CD4-positive, alpha-beta T cell treated with Interleukin-4 for 4 hours (primary cell): ENCODE results near the gene GFOD2.
"Not testable (repeated sequence)": the region's sequence is repeated elsewhere in the genome, so short reads cannot be mapped to it uniquely, and the experiment has no call there.

Source experiments
- DNase-seq: peaks from one replicate; pipeline ENCODE4 v3.0.0-alpha.2; 2020

Gene GFOD2

DNA sequence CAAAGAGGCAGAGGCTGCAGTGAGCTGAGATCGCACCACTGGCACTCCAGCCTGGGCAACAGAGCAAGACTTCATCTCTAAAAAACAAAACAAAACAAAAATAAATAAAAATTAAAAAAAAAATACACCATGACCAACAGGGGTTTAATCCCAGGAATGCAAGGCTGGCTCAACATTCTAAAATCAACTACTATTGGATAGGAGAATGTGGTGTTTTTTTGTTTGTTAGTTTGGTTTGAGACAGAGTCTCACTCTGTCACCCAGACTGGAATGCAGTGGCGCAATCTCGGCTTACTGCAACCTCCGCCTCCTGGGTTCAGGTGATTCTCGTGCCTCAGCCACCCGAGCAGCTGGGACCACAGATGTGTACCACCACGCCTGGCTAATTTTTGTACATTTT is 19.9 kb downstream of the GFOD2 start:
- DNase-seq: no peak

DNA sequence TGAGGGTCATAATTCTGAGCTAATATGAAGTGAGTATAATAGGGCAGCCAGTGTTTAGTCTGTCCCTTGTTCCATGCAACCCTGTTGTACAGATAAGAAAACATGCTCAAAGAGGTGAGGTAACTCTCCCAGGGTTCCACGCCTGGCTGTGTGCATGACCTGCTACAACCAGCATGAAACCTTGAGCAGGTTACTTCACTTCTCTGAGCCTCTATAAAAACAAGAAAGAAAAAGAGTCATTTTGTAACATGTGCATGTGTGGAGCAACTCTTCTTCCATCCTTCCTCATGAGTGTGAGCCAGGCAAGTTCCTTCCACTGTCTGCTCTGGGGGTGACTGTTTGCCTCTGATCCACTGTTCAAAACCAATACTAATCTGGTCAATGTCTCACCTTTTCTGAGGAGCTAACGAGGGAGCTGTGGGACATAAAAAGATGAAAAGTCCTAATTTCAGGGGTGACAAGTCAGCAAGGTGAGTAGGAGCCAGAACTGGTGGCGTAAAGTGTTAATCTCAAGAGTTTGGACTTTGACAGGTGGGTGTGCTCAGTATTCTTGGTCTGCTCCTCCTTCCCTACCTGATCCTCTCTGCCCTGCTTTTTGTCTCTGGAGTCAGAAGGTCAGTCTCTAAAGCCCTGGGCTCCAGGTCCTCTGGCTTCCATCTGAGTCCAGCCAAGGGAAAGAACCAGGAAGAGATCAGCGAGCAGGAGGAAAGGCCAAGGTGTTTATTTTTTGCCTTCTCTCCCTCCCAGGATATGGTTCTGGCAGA is 21.5 kb downstream of the GFOD2 start:
- no peak for DNase-seq

DNA sequence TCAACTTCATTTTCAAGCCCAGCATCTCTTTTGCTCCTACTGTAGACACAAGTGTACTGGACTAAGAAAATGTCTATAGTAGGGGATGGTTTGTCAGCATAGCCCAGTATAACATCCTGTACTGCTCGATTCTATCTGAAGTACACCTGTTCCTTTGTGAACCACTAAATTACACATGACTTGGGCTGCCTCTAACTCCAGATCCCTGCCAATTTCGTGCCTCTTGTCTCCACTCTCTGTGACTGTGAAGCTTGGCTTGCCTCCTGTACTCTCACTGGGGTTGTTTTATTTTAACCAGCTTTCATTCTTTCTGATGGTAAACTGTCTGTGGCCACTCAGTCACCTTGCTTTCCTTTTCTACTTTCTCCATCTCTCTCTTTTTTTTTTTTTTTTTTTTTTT is 24.5 kb downstream of the GFOD2 start:
- DNase-seq: no peak

- not testable (repeated sequence) for DNase-seq
Observed at GRCh38 chr16:67693517-67694285, 25.4 kb downstream of the GFOD2 start.

- no peak for DNase-seq
Observed at GRCh38 chr16:67685388-67686112, 33.6 kb downstream of the GFOD2 start.

GRCh38 chr16:67683767-67684166 is 35.3 kb downstream of the GFOD2 start:
- DNase-seq: no peak

GRCh38 chr16:67679935-67680897 is 38.9 kb downstream of the GFOD2 start:
- DNase-seq: no peak

GRCh38 chr16:67678354-67679023 is 40.6 kb downstream of the GFOD2 start:
- no peak for DNase-seq

GRCh38 chr16:67677712-67678111 is 41.4 kb downstream of the GFOD2 start:
- no peak for DNase-seq

GRCh38 chr16:67676939-67677338 is 42.2 kb downstream of the GFOD2 start:
- DNase-seq: no peak

DNA sequence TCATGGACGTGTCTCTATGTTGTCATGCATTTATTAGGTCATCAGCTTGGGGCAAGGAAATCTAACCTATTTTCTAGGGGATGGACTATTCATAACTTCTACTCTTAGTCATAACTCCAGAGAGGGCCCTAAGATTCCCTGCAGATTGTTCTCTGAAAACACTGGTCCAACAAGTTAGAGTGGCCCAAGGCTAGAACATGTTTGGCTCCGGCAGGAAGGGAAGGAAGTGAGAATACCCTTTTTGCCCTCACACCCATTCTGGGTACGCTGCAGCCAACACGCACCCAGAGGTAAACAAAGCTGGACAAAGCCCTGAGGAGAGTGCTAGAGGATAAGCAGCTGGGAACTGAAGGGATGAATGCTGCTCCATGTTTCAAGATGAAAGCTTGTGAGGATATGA is 42.6 kb downstream of the GFOD2 start:
- no peak for DNase-seq

DNA sequence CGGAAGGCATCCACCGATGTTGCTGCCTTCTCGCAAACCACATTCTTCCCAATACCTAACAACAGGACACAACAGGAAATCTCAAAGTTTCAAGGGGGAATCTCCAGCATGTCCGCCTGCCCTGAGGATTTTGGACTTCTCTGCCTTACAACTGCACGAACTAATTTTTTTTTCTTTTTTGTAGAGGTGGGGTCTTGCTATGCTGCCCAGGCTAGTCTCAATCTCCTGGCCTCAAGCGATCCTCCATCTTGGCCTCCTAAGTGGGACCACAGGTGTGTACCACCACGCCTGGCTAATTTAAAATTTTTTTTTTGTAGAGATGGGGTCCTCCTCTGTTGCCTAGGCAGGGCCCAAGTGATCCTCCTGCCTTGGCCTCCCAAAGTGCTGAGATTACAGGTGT is 43.1 kb downstream of the GFOD2 start:
- no peak for DNase-seq

DNA sequence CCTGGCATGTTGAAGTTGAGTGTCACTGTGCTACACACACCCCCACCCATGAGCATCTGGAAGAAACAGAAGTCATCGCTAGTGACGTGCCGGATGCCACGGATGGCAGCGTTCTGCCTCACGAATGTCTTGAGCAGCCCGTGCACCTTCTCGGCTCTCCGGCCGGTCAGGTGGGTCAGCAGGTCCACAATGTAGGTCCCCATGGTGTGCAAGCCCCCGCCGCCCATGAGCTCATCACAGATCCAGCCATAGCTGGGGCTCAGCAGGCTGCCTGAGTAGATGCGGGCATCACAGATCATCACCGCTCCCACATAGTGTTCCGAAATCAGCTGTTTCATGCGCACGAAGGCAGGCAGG is 43.6 kb downstream of the GFOD2 start:
- DNase-seq: no peak

DNA sequence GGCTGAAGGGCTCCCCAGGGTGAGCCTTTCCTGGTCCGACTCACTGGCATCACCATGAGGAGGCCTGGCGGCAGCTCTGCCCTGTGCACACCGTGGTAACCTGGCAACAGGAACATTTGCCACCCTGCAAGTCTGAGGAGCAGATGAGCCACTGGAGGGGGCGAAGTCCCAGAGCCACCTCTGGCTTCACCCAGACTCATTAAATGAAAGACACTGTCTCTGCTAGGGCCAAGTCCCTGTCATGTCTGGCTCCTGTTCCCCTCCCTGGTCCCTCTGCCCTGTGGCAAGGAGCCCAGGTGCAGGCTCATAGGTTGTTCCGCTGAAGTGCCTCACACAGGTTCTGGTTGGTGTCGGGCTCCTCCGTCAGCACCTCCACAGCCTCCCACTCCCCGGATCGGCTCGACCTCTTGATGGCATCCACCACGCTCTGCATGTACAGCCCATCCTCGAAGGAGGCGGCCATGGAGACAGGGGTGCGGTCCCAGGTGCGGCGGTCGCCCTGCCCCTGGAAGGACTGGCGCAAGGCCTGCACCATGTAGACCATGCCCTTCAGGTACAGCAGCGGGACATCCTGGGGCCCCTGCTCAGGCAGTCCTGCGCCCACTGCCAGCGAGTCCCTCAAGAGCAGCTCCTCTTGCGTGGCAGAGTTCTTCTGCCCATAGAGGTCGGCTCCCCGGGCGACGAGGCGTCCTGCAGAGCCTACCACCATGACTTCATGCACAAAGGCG is 44.1 kb downstream of the GFOD2 start:
- DNase-seq: no peak

- DNase-seq: no peak
Observed at GRCh38 chr16:67673712-67674580, 45.2 kb downstream of the GFOD2 start.

DNA sequence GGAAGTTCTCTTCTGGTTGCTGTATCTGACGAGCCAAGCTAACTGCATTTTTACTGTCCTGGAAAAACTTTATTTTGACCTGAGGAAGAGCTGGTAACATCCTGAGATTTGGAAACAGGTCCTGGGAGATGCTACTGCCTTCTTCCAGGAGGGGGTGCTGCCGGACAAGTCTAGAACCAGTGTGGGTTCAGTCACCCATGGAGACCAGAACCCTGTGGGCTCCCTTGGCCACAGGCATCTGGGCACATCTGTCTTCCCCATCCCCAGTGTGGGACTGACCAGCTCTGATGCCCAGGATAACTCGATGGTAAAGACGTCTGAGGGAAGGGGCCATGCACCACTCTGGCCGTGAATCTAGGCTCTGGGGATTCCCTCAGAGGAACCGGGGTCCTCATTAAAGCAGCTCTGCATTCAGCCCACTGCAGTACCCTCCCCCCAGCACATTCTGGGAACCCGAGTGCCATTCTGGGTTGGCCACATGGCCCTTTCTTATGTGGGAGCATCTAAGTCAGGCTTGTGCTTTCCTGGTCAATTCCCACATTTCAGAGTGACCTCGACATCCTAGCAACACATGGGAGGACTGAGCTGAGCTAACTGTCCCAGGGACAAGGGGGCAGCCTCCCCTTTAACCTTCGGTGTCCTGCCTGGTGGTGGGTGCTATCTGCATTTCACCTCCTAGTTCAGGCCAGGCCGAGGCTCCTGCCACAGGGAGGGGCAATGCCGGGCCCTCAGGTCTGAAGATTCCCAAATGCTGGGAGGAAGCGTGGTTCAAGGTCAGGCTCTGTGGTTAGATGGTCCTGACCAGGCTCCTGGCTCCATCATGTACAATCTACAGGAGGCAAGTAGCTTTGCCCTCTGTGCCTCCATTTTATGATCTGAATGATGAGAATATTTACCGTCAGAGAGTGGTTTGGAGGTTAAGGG is 46.1 kb downstream of the GFOD2 start:
- peak; percentile 44 for DNase-seq

- no peak for DNase-seq
Observed at GRCh38 chr16:67672306-67672705, 46.8 kb downstream of the GFOD2 start.

DNA sequence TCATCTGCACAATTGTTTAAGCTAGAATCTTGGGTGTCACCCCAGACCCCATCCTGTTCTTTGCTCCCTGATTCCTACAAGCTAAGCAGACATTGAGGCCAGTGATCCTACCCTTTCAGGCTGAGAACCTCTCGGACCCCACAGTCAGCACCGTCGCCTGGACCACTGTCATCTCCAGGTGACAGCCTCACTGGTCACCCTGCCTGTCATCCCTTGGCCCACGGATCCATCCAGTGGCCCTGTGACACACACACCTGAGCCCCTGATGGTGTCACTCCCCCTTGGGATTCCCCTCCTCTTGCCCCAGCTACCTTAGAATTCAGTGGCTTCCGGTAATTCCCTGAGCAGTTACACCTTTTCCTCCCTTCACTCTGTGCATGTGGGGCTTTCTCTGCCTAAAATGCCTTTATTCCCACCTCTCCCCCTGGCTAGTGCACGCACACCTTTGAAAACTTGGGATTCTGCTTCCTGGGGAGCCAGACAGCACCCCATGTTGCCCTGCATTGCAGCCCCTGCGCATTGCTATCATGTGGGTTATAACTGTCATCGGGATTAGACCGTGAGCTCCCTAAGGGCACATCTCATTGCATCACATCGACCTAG is 49.5 kb downstream of the GFOD2 start:
- no peak for DNase-seq
